ENCODE measurements around the gene DNAJC1. TPM values are rescaled to one million over a fixed set of nuclear protein-coding genes. Genes with fewer than 3 reads are reported as not detected.

Gene DNAJC1
- total and polyA plus RNA-seq, 2 of the 8 experiments (the other 6 are each of a cell fraction or from before 2014, with no cell fraction given), result 6.8 to 14.8 TPM

DNA sequence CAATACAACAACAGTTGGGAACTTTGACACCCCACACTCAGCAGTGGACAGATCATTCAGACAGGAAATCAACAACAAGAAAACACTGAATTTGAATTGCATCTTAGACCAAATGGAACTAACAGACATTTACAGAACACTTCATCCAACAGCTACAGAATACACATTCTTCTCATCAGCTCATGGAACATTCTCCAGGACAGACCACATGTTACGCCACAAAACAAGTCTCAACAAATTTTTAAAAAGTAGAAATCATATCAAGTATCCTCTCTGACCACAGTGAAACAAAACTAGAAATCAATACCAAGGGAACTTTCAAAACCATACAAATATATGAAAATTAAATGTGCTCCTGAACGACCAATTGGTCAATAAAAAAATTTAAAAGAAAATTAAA lies 212.3 kb downstream of the DNAJC1 start:
- Histone ChIP-seq H4K20me1 (replicated peaks in 1 of 2; ENCODE audit: control insufficient read depth in 1 of 2, insufficient read depth in 2 of 2, low read length in 2 of 2) (no peaks in the 10 kb centered on the region), H3K23me2 (ENCODE audit: low read depth, low read length) (no peaks in the 10 kb centered on the region), H3K79me2 (ENCODE audit: control insufficient read depth in 1 of 2, insufficient read depth in 2 of 2, low read length in 2 of 2) (no peaks in the 10 kb centered on the region), H3K36me3 (ENCODE audit: control insufficient read depth in 2 of 4, insufficient read depth in 4 of 4, low read length in 3 of 4) (no peaks in the 10 kb centered on the region), H3K4me2 (ENCODE audit: insufficient read depth in 1 of 2, low read depth in 2 of 2, low read length in 2 of 2) (no peak overlapping the region), H2BK20ac (ENCODE audit: low read length) (no peak overlapping the region), H2AK5ac (ENCODE audit: low read depth, low read length) (no peak overlapping the region), H4K5ac (ENCODE audit: insufficient read length, low read depth, low read length) (no peak overlapping the region), H3K14ac (ENCODE audit: insufficient read length) (no peak overlapping the region), H3K27me3 (replicated peaks in 1 of 4; ENCODE audit: control insufficient read depth in 3 of 4, extremely low read depth in 1 of 4, insufficient read depth in 3 of 4, low read length in 3 of 4) (no peaks in the 10 kb centered on the region), H3K27ac (ENCODE audit: low read depth, low read length) (no peak overlapping the region), H2BK15ac (ENCODE audit: low read length) (no peak overlapping the region), H3K4ac (replicated peaks; ENCODE audit: insufficient read length, low read depth, low read length) (no peak overlapping the region), H3K9me3 (ENCODE audit: insufficient read depth in 2 of 2, low read depth in 1 of 2, low read length in 1 of 2) (no peaks in the 10 kb centered on the region), H3K9ac (replicated peaks in 1 of 4; ENCODE audit: extremely low read depth in 1 of 4, low read depth in 3 of 4, low read length in 3 of 4) (no peak overlapping the region), H3K4me3 (ENCODE audit: extremely low read depth in 1 of 4, insufficient read depth in 2 of 4, low read depth in 3 of 4, low read length in 4 of 4) (no peak overlapping the region), H3K18ac (ENCODE audit: extremely low read depth, low read length) (no peak overlapping the region), H3K79me1 (ENCODE audit: low read depth, low read length) (no peaks in the 10 kb centered on the region), H2BK12ac (ENCODE audit: low read depth, low read length) (no peak overlapping the region), H4K91ac (replicated peaks; ENCODE audit: insufficient read length, low read length) (no peak overlapping the region), H2AFZ (ENCODE audit: low read length) (no peak overlapping the region), H3K4me1 (replicated peaks in 1 of 4; ENCODE audit: control insufficient read depth in 3 of 4, insufficient read depth in 4 of 4, low read length in 3 of 4) (no peaks in the 10 kb centered on the region), H2BK120ac (replicated peaks; ENCODE audit: low read depth, low read length) (no peak overlapping the region), H3K23ac (ENCODE audit: insufficient read length) (no peak overlapping the region), H3K56ac (replicated peaks; ENCODE audit: insufficient read length, low read depth, low read length) (no peak overlapping the region), H2BK5ac (ENCODE audit: low read depth, low read length) (no peak overlapping the region), H4K8ac (ENCODE audit: extremely low read depth, insufficient read depth, low read length) (no peak overlapping the region)
- TF ChIP-seq, protein P1, sequence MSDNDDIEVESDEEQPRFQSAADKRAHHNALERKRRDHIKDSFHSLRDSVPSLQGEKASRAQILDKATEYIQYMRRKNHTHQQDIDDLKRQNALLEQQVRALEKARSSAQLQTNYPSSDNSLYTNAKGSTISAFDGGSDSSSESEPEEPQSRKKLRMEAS (IDR thresholded peaks at IDR 0.05), result no peak
- no peak for TF ChIP-seq ASH2L (IDR thresholded peaks at IDR 0.05; ENCODE audit: low read length)
- ChIA-PET CTCF (ENCODE audit: partially characterized antibody) (no interaction called here), POLR2A (ENCODE audit: partially characterized antibody) (no interaction called here)
- whole genome bisulfite sequencing, 2 experiments (ENCODE audit: extremely low coverage in 1 of 2, insufficient coverage in 1 of 2, insufficient read length in 1 of 2, insufficient replicate concordance in 2 of 2, low coverage in 1 of 2, low lambda C conversion rate in 2 of 2, missing lambda C conversion rate in 1 of 2), result 87% methylated on average over 2 of the region's 2 CpGs; no CpG with 5 or more reads in 1 of the 2 experiments
- DNase-seq (ENCODE audit: low read depth in 1 of 2, low spot score in 2 of 2), result no peak
- no peak for FAIRE-seq
